H9 (cell line): ENCODE results near the gene SMARCAL1. TPM values are rescaled to one million over a fixed set of nuclear protein-coding genes. Genes with fewer than 3 reads are reported as not detected.

Experiments
- DNase-seq: peaks from one replicate; pipeline ENCODE4 v3.0.0-alpha.2; 2017
- H2AFZ ChIP-seq: one replicate; pipeline ENCODE4 v1.6.1; 2013; ENCODE audit warnings: mild to moderate bottlenecking, low read length, control low read depth, moderate library complexity
- H2AK5ac ChIP-seq: 2 replicates; pipeline ENCODE4 v1.6.1; 2013; ENCODE audit warnings: low read length, control low read depth, mixed read lengths; ENCODE audit not compliant: insufficient read length
- H2BK120ac ChIP-seq: one replicate; pipeline ENCODE4 v1.6.1; 2013; ENCODE audit warnings: low read depth, mild to moderate bottlenecking, low read length, control low read depth, inconsistent platforms; ENCODE audit not compliant: poor library complexity, severe bottlenecking
- H2BK12ac ChIP-seq: 2 replicates; pipeline ENCODE4 v1.6.1; 2013; ENCODE audit warnings: low read length, control low read depth, mixed read lengths, low read depth; ENCODE audit not compliant: insufficient read length
- H2BK15ac ChIP-seq: 2 replicates; pipeline ENCODE4 v1.6.1; 2013; ENCODE audit warnings: low read depth, low read length, control low read depth
- H2BK20ac ChIP-seq: one replicate; pipeline ENCODE4 v1.6.1; 2013; ENCODE audit warnings: low read depth, mild to moderate bottlenecking, low read length, control low read depth, inconsistent platforms; ENCODE audit not compliant: poor library complexity, severe bottlenecking
- H2BK5ac ChIP-seq: 2 replicates; pipeline ENCODE4 v1.6.1; 2013; ENCODE audit warnings: low read length, control low read depth, mixed read lengths; ENCODE audit not compliant: insufficient read length
- H3K14ac ChIP-seq: 2 replicates; pipeline ENCODE4 v1.6.1; 2013; ENCODE audit warnings: low read length, control low read depth; ENCODE audit not compliant: insufficient read depth
- H3K18ac ChIP-seq: 2 replicates; pipeline ENCODE4 v1.6.1; 2013; ENCODE audit warnings: low read depth, mild to moderate bottlenecking, mixed read lengths, low read length, control low read depth; ENCODE audit not compliant: insufficient read length
- H3K23ac ChIP-seq: 2 replicates; pipeline ENCODE4 v1.6.1; 2013; ENCODE audit warnings: low read length, control low read depth, mixed read lengths, low read depth; ENCODE audit not compliant: insufficient read length
- H3K23me2 ChIP-seq: 2 replicates; pipeline ENCODE4 v1.6.1; 2013; ENCODE audit warnings: low read depth, mild to moderate bottlenecking, mixed read lengths, low read length, control low read depth; ENCODE audit not compliant: insufficient read length, poor library complexity, severe bottlenecking
- H3K27ac ChIP-seq: 2 replicates; pipeline ENCODE4 v1.5.1; 2013; ENCODE audit warnings: low read length, control low read depth, mixed read lengths, low read depth; ENCODE audit not compliant: insufficient read length
- H3K27me3 ChIP-seq: 2 replicates; pipeline ENCODE4 v1.6.1; 2013; ENCODE audit warnings: low read length, control low read depth, inconsistent platforms; ENCODE audit not compliant: insufficient read depth
- H3K4ac ChIP-seq: 2 replicates; pipeline ENCODE4 v1.6.1; 2013; ENCODE audit warnings: low read depth, mild to moderate bottlenecking, control low read depth, inconsistent platforms, low read length, moderate library complexity
- H3K4me1 ChIP-seq: 2 replicates; pipeline ENCODE4 v1.6.1; 2013; ENCODE audit warnings: low read length, control low read depth, inconsistent platforms; ENCODE audit not compliant: insufficient read depth
- H3K4me2 ChIP-seq: 2 replicates; pipeline ENCODE4 v1.6.1; 2013; ENCODE audit warnings: low read length, control low read depth, mixed read lengths; ENCODE audit not compliant: insufficient read length, insufficient read depth
- H3K56ac ChIP-seq: 2 replicates; pipeline ENCODE4 v1.6.1; 2013; ENCODE audit warnings: low read depth, mild to moderate bottlenecking, mixed read lengths, low read length, control low read depth; ENCODE audit not compliant: insufficient read length
- H3K79me1 ChIP-seq: 2 replicates; pipeline ENCODE4 v1.6.1; 2013; ENCODE audit warnings: low read depth, mild to moderate bottlenecking, moderate library complexity, low read length, control low read depth, inconsistent platforms; ENCODE audit not compliant: insufficient read depth, poor library complexity, severe bottlenecking
- H3K79me2 ChIP-seq: 2 replicates; pipeline ENCODE4 v1.6.1; 2013; ENCODE audit warnings: low read length, control low read depth, inconsistent platforms; ENCODE audit not compliant: insufficient read depth
- H3K9ac ChIP-seq: 2 replicates; pipeline ENCODE4 v1.6.1; 2013; ENCODE audit warnings: low read length, control low read depth, mixed read lengths; ENCODE audit not compliant: insufficient read length; ENCODE audit errors: extremely low read depth
- H3K9me3 ChIP-seq: one replicate; pipeline ENCODE4 v1.6.1; 2013; ENCODE audit warnings: low read depth, low read length, inconsistent platforms; ENCODE audit not compliant: control insufficient read depth
- H3T11ph ChIP-seq: one replicate; pipeline ENCODE4 v1.6.1; 2013; ENCODE audit warnings: mild to moderate bottlenecking, low read length, control low read depth, inconsistent platforms
- H4K20me1 ChIP-seq: one replicate; pipeline ENCODE4 v1.6.1; 2013; ENCODE audit not compliant: control insufficient read depth, insufficient read length, insufficient read depth
- H4K5ac ChIP-seq: 2 replicates; pipeline ENCODE4 v1.6.1; 2013; ENCODE audit warnings: low read depth, mild to moderate bottlenecking, mixed read lengths, low read length, control low read depth; ENCODE audit not compliant: insufficient read length
- H4K8ac ChIP-seq: replicated peaks from 2 replicates; pipeline ENCODE4 v1.6.1; 2013; ENCODE audit warnings: low read length, control low read depth, mixed read lengths, low read depth; ENCODE audit not compliant: insufficient read length
- H4K91ac ChIP-seq: 2 replicates; pipeline ENCODE4 v1.6.1; 2013; ENCODE audit warnings: low read depth, mild to moderate bottlenecking, moderate library complexity, mixed read lengths, low read length, control low read depth; ENCODE audit not compliant: insufficient read length
- H3K27ac Mint-ChIP-seq, 3 experiments: 2 replicates in 2 of 3; 3 replicates in 1 of 3; pipeline ENCODE4 v1.8.0; 2020 to 2021; ENCODE audit warnings: mixed read lengths in 3 of 3, mild to moderate bottlenecking in 1 of 3, moderate library complexity in 1 of 3
- H3K27me3 Mint-ChIP-seq: 2 replicates; pipeline ENCODE4 v1.8.0; 2021; ENCODE audit warnings: low read depth, mild to moderate bottlenecking, moderate library complexity, mixed read lengths
- H3K36me3 Mint-ChIP-seq, 3 experiments: 2 replicates in 2 of 3; 3 replicates in 1 of 3; pipeline ENCODE4 v1.8.0; 2020 to 2021; ENCODE audit warnings: low read depth in 3 of 3, mixed read lengths in 3 of 3; ENCODE audit not compliant: insufficient read depth in 1 of 3
- H3K4me1 Mint-ChIP-seq, 2 experiments: 2 replicates each; pipeline ENCODE4 v1.8.0; 2020; ENCODE audit warnings: mixed read lengths in 2 of 2
- H3K4me3 Mint-ChIP-seq, 2 experiments: 2 replicates in 1 of 2; 3 replicates in 1 of 2; pipeline ENCODE4 v1.8.0; 2020 to 2021; ENCODE audit warnings: mild to moderate bottlenecking in 2 of 2, mixed read lengths in 2 of 2, moderate library complexity in 1 of 2
- H3K9me3 Mint-ChIP-seq, 2 experiments: 2 replicates in 1 of 2; 3 replicates in 1 of 2; pipeline ENCODE4 v1.8.0; 2020; ENCODE audit warnings: mild to moderate bottlenecking in 2 of 2, mixed read lengths in 2 of 2, moderate library complexity in 1 of 2
- total RNA-seq: library from RNA; stranded (reverse); gene quantifications from 2 replicates; pipeline ENCODE4 v1.2.1, GENCODE V29; 2021
- TF ChIP-seq, protein P1 (sequence below): fragments of 200-600 bp; sonication (generic); conservative IDR thresholded peaks from 3 replicates; pipeline ENCODE4 v1.8.0; 2021; ENCODE audit warnings: antibody characterized with exemption, mild to moderate bottlenecking

SMARCAL1 gene
- total RNA-seq, 1 experiment from 2014 or later: 16.5 TPM

DNA sequence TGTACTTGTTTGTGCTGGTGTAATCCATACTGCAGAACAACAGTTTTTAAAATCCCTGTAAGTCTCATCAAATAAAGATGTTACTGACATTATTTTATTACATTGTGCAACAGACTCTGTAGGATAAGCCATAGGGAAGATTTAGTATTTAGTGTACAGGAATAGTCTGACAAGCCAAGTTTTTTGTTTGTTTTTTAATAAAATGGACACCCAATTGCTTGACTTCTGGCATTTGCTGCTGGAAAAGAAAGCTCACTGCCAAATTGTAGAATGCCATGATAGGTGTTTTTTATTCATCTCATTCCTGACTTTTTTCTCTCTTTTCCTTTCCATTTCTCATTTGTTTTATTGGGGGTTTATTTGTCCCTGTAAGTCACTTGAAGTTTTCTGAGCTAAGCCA is 38.1 kb downstream of the SMARCAL1 start:
- Histone ChIP-seq H3K23ac (no peak overlapping the region), H3K9me3 (peaks cover 22% of the 10 kb centered on the region), H4K5ac (no peak overlapping the region), H2BK20ac (no peak overlapping the region), H3K56ac (no peak overlapping the region), H3K18ac (no peak overlapping the region), H4K20me1 (no peaks in the 10 kb centered on the region), H3K23me2 (no peaks in the 10 kb centered on the region), H3K4ac (no peak overlapping the region), H2BK15ac (no peak overlapping the region), H3K27me3 (no peaks in the 10 kb centered on the region), H3T11ph (no peak overlapping the region), H2BK5ac (no peak overlapping the region), H3K4me1 (peaks cover under 1% of the 10 kb centered on the region; the same call in 1 of the 2 replicates), H3K14ac (no peak overlapping the region), H2BK120ac (no peak overlapping the region), H2AFZ (no peak overlapping the region), H3K4me2 (no peak overlapping the region), H3K79me2 (no peaks in the 10 kb centered on the region), H4K91ac (no peak overlapping the region), H3K27ac (no peak overlapping the region), H4K8ac (no peak overlapping the region), H2BK12ac (no peak overlapping the region), H2AK5ac (no peak overlapping the region), H3K79me1 (no peaks in the 10 kb centered on the region), H3K9ac (no peak overlapping the region)
- Mint-ChIP-seq H3K27me3 (no peaks in the 10 kb centered on the region), H3K4me3 (no peak overlapping the region), H3K4me1 (peaks cover 5 to 9% of the 10 kb centered on the region in 2 experiments), H3K9me3 (peaks cover 29 to 37% of the 10 kb centered on the region in 2 experiments), H3K36me3 (peaks cover 74 to 87% (median 85%) of the 10 kb centered on the region in 3 experiments), H3K27ac (no peak overlapping the region)
- TF ChIP-seq, protein P1, sequence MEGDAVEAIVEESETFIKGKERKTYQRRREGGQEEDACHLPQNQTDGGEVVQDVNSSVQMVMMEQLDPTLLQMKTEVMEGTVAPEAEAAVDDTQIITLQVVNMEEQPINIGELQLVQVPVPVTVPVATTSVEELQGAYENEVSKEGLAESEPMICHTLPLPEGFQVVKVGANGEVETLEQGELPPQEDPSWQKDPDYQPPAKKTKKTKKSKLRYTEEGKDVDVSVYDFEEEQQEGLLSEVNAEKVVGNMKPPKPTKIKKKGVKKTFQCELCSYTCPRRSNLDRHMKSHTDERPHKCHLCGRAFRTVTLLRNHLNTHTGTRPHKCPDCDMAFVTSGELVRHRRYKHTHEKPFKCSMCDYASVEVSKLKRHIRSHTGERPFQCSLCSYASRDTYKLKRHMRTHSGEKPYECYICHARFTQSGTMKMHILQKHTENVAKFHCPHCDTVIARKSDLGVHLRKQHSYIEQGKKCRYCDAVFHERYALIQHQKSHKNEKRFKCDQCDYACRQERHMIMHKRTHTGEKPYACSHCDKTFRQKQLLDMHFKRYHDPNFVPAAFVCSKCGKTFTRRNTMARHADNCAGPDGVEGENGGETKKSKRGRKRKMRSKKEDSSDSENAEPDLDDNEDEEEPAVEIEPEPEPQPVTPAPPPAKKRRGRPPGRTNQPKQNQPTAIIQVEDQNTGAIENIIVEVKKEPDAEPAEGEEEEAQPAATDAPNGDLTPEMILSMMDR: no peak
- no peak for DNase-seq
